IPS DF 6.9 (cell line): Measurements from ENCODE around the gene OVOL3.

Experiments
- DNase-seq: peaks from one replicate; pipeline ENCODE4 v3.0.0-alpha.2; 2013; ENCODE audit warnings: low read depth, low spot score
- H3K27ac ChIP-seq: one replicate; pipeline ENCODE4 v1.5.1; 2013; ENCODE audit warnings: low read length, control low read depth
- H3K27me3 ChIP-seq: 2 replicates; pipeline ENCODE4 v1.6.1; 2013; ENCODE audit warnings: mild to moderate bottlenecking, low read length; ENCODE audit not compliant: control insufficient read depth, insufficient read depth
- H3K36me3 ChIP-seq: 2 replicates; pipeline ENCODE4 v1.6.1; 2013; ENCODE audit warnings: low read length; ENCODE audit not compliant: control insufficient read depth, insufficient read depth
- H3K4me1 ChIP-seq: 2 replicates; pipeline ENCODE4 v1.6.1; 2013; ENCODE audit warnings: low read length; ENCODE audit not compliant: control insufficient read depth, insufficient read depth
- H3K4me3 ChIP-seq: 2 replicates; pipeline ENCODE4 v1.5.1; 2013; ENCODE audit warnings: mild to moderate bottlenecking, low read length
- H3K9me3 ChIP-seq: 2 replicates; pipeline ENCODE4 v1.6.1; 2013; ENCODE audit warnings: low read length, inconsistent platforms; ENCODE audit not compliant: control insufficient read depth, insufficient read depth
- WGBS: extraction: QIAGEN DNeasy Blood & Tissue Kit; methylation state at CpG from one replicate; pipeline ENCODE4 v1.1.7; 2013; ENCODE audit warnings: mixed read lengths, missing lambda C conversion rate; ENCODE audit not compliant: insufficient read length, insufficient coverage; 5-methylcytosine and 5-hydroxymethylcytosine counted together

Gene OVOL3

DNA sequence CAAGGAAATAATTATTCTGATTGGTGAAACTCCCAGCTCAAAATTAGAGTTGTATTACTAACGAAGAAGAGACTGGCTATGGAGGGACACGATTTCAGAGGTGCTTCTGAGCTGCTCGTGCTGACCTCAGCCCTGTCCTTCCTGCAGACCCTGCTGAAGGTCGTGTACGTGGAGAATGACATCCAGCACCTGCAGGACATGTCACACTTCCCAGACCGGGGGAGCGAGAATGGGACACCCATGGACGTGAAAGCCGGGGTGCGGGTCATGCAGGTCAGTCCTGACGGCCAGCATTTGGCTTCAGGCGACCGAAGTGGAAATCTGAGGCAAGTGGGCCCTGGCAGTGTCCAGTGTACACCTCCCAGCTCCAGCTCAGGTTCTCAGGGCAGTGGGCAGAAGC, 28.0 kb upstream of the OVOL3 start:
- Histone ChIP-seq H3K27me3 (no peaks in the 10 kb centered on the region), H3K4me3 (no peak overlapping the region), H3K36me3 (peaks cover 43% of the 10 kb centered on the region), H3K4me1 (no peaks in the 10 kb centered on the region), H3K27ac (no peak overlapping the region), H3K9me3 (no peaks in the 10 kb centered on the region)
- WGBS = no CpG with 5 or more reads among the region's 13 CpGs
- DNase-seq = no peak

DNA sequence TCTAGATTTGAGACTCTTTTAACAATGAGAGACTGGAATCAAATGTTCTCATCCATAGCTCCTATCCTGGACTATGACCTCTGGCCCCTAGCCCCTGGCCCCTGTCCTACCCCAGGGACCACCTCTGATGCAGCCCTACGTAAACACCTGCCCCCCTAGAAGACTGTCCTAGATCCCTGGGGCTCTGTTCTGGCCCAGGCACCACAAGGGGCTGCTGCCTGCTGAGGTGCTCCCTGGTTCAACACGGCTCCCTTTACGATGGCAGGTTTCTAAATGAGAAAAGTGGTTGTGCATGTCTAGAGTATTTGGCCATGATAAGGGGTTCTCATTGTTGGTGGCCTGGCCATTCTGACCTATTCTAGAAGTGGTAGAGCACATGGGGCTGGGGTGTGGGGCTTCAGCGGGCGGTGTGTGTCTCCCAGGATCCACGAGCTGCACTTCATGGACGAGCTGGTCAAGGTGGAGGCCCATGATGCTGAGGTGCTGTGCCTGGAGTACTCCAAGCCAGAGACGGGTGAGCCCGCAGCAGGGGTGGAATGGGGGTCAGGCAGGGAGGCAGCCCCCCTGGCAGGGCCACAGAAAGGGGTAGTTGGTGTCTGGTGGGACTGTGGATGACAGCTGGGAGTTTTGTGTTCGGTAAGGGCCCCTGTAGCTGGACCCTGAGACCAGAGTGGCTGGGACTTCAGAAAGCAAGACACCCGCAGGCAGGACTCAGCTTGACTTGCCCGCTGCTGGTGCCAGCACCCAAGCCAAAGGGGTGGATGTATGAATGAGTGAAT, 26.5 kb upstream of the OVOL3 start:
- DNase-seq = no peak
- Histone ChIP-seq H3K4me1 (no peaks in the 10 kb centered on the region), H3K4me3 (no peak overlapping the region), H3K27ac (no peak overlapping the region), H3K27me3 (no peaks in the 10 kb centered on the region), H3K36me3 (peaks cover 49% of the 10 kb centered on the region), H3K9me3 (no peaks in the 10 kb centered on the region)
- WGBS = no CpG with 5 or more reads among the region's 12 CpGs

- no peaks in the 10 kb centered on the region for H3K9me3 ChIP-seq
- H3K27ac ChIP-seq = no peak overlapping the region
- peaks cover 62% of the 10 kb centered on the region for H3K36me3 ChIP-seq
- H3K4me3 ChIP-seq = no peak overlapping the region
- no peak for DNase-seq
- WGBS = no CpG with 5 or more reads among the region's 9 CpGs
- H3K4me1 ChIP-seq = no peaks in the 10 kb centered on the region
- no peaks in the 10 kb centered on the region for H3K27me3 ChIP-seq
These were observed 24.6 kb upstream of the OVOL3 start for GRCh38 chr19:36086326-36086725.

- no peak overlapping the region for H3K27ac ChIP-seq
- H3K36me3 ChIP-seq = peaks cover 39% of the 10 kb centered on the region
- no peaks in the 10 kb centered on the region for H3K9me3 ChIP-seq
- no peaks in the 10 kb centered on the region for H3K27me3 ChIP-seq
- no CpG with 5 or more reads among the region's 5 CpGs for WGBS
- no peaks in the 10 kb centered on the region for H3K4me1 ChIP-seq
- no peak overlapping the region for H3K4me3 ChIP-seq
- DNase-seq = no peak
These were observed 21.1 kb upstream of the OVOL3 start for GRCh38 chr19:36089847-36090246.

GRCh38 chr19:36090910-36091695, 19.8 kb upstream of the OVOL3 start:
- no peak overlapping the region for H3K4me3 ChIP-seq
- no peaks in the 10 kb centered on the region for H3K9me3 ChIP-seq
- H3K27ac ChIP-seq = no peak overlapping the region
- H3K4me1 ChIP-seq = no peaks in the 10 kb centered on the region
- DNase-seq = no peak
- H3K27me3 ChIP-seq = no peaks in the 10 kb centered on the region
- no CpG with 5 or more reads among the region's 13 CpGs for WGBS
- peaks cover 39% of the 10 kb centered on the region for H3K36me3 ChIP-seq

DNA sequence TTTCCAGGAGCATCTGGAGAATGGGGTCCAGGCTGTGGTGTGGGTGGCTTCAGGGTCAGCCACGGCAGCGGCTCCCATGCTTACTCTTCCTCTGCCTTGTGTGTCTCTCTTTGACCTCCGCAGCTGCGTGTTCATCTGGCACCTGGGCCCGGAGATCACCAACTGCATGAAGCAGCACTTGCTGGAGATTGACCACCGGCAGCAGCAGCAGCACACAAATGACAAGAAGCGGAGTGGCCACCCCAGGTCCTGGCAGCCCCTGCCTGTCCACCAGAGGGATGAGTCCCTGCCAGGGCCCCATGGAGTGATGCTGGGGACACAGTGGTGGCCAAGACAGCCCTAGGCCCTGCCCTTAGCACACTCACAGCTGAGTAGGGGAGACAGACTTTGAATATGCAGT, 18.4 kb upstream of the OVOL3 start:
- no peak overlapping the region for H3K27ac ChIP-seq
- H3K4me1 ChIP-seq = no peaks in the 10 kb centered on the region
- no peak overlapping the region for H3K4me3 ChIP-seq
- H3K27me3 ChIP-seq = no peaks in the 10 kb centered on the region
- H3K9me3 ChIP-seq = no peaks in the 10 kb centered on the region
- DNase-seq = no peak
- no CpG with 5 or more reads among the region's 7 CpGs for WGBS
- peaks cover 38% of the 10 kb centered on the region for H3K36me3 ChIP-seq

GRCh38 chr19:36093146-36093662, 17.7 kb upstream of the OVOL3 start:
- Histone ChIP-seq H3K4me3 (no peak overlapping the region), H3K27me3 (no peaks in the 10 kb centered on the region), H3K4me1 (no peaks in the 10 kb centered on the region), H3K27ac (no peak overlapping the region), H3K9me3 (no peaks in the 10 kb centered on the region), H3K36me3 (peaks cover 35% of the 10 kb centered on the region)
- WGBS = no CpG with 5 or more reads among the region's 5 CpGs
- no peak for DNase-seq

DNA sequence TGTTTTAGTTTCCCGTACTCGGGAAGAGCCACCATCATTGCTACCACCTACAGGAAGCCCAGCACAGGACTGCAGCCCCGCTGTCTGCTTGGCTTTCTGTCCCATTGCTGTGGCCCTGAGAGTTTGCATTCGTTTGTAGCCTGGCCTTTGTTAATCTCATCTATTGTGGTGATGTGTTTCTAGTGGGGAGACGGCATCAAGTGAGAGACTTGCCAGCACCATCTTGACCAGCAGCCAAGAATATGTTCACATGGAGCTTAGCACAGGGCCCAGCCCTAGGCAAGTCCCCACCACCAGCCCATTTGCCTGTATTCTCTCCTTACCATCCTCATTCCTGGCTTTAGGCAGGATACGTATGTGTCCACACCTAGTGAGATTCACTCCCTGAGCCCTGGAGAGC, 17.3 kb upstream of the OVOL3 start:
- peaks cover 32% of the 10 kb centered on the region for H3K36me3 ChIP-seq
- DNase-seq = no peak
- no peaks in the 10 kb centered on the region for H3K9me3 ChIP-seq
- no CpG with 5 or more reads among the region's 6 CpGs for WGBS
- H3K27me3 ChIP-seq = no peaks in the 10 kb centered on the region
- no peak overlapping the region for H3K4me3 ChIP-seq
- no peaks in the 10 kb centered on the region for H3K4me1 ChIP-seq
- no peak overlapping the region for H3K27ac ChIP-seq

DNA sequence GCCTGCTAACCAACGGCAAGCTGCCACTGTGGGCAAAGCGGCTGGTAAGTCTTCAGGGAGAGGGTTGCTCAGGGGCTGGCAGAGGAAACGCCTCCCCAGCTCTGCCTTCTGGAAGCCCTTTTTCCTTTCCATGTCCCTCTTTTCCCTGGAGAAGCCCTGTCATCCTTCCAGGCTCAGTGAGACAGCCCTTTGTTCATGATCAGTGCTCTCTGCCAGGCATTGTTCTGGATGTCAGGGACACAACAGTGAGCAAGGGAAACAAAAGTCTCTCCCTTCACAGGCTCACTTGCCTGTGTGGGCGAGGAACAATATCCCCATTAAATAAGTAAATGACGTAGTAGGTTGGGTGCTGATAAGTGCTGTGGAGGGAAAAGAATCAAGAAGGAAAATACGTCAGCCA, 13.9 kb upstream of the OVOL3 start:
- DNase-seq = no peak
- no peak overlapping the region for H3K27ac ChIP-seq
- WGBS = no CpG with 5 or more reads among the region's 6 CpGs
- peaks cover 39% of the 10 kb centered on the region for H3K36me3 ChIP-seq
- no peaks in the 10 kb centered on the region for H3K27me3 ChIP-seq
- no peaks in the 10 kb centered on the region; the same call in 1 of the 2 replicates for H3K4me1 ChIP-seq
- H3K4me3 ChIP-seq = no peak overlapping the region
- H3K9me3 ChIP-seq = no peaks in the 10 kb centered on the region

DNA sequence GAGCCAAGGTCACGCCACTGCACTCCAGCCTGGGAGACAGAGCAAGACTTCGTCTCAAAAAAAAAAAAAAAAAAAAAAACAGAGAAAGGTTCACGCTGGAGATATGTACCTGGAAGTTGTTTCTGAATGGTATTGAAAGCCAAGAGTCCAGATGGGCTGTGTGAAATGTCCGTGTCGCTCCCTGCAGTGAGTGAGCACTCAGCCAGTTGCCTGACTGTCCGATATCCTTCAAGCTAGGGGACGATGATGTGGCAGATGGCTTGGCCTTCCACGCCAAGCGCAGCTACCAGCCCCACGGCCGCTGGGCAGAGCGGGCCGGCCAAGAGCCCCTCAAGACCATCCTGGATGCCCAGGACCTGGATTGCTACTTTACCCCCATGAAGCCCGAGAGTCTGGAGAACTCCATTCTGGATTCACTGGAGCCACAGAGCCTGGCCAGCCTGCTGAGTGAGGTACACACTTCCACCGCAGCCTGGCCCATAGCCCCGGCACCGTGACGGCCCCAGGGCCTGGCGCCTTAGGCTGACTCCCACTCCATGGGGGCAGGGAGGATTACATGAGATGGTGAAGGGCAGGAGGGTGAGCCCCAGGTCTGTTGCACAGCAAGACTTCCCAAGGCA, 11.7 kb upstream of the OVOL3 start:
- Histone ChIP-seq H3K27ac (no peak overlapping the region), H3K4me3 (no peak overlapping the region), H3K27me3 (no peaks in the 10 kb centered on the region), H3K4me1 (no peaks in the 10 kb centered on the region; the same call in 1 of the 2 replicates), H3K9me3 (no peaks in the 10 kb centered on the region), H3K36me3 (peaks cover 52% of the 10 kb centered on the region)
- DNase-seq = no peak
- WGBS = no CpG with 5 or more reads among the region's 19 CpGs
